ENCODE results near the gene MED27.

Gene MED27

GRCh38 chr9:131997779-131998178 lies 81.9 kb downstream of the MED27 start:
- DNase-seq (ENCODE audit: low read depth) = no peak

- DNase-seq (ENCODE audit: low read depth) = no peak
These were observed 82.6 kb downstream of the MED27 start for GRCh38 chr9:131997076-131997475.

- peak; percentile 70 for DNase-seq (ENCODE audit: low read depth)
These were observed 84.3 kb downstream of the MED27 start for GRCh38 chr9:131995382-131995781.

- peak; percentile 11 for DNase-seq (ENCODE audit: low read depth)
These were observed 85.1 kb downstream of the MED27 start for GRCh38 chr9:131994364-131995125.

- no peak for DNase-seq (ENCODE audit: low read depth)
These were observed 86.6 kb downstream of the MED27 start for GRCh38 chr9:131992906-131993657.

GRCh38 chr9:131987232-131987631 lies 92.4 kb downstream of the MED27 start:
- no peak for DNase-seq (ENCODE audit: low read depth)

GRCh38 chr9:131986576-131986975 lies 93.1 kb downstream of the MED27 start:
- peak; percentile 84 for DNase-seq (ENCODE audit: low read depth)

- DNase-seq (ENCODE audit: low read depth) = peak; percentile 28
These were observed 93.6 kb downstream of the MED27 start for GRCh38 chr9:131986089-131986488.

GRCh38 chr9:131984564-131984963 lies 95.1 kb downstream of the MED27 start:
- peak; percentile 58 for DNase-seq (ENCODE audit: low read depth)

GRCh38 chr9:131982671-131983239 lies 96.9 kb downstream of the MED27 start:
- DNase-seq (ENCODE audit: low read depth) = peak; percentile 60

- no peak for DNase-seq (ENCODE audit: low read depth)
These were observed 97.6 kb downstream of the MED27 start for GRCh38 chr9:131982102-131982501.

GRCh38 chr9:131981116-131981776 lies 98.4 kb downstream of the MED27 start:
- no peak for DNase-seq (ENCODE audit: low read depth)

- no peak for DNase-seq (ENCODE audit: low read depth)
These were observed 99.2 kb downstream of the MED27 start for GRCh38 chr9:131980267-131981016.

- DNase-seq (ENCODE audit: low read depth) = no peak
These were observed 102.4 kb downstream of the MED27 start for GRCh38 chr9:131977109-131977838.

GRCh38 chr9:131976157-131977108 lies 103.2 kb downstream of the MED27 start:
- DNase-seq (ENCODE audit: low read depth) = no peak

GRCh38 chr9:131972889-131973288 lies 106.8 kb downstream of the MED27 start:
- DNase-seq (ENCODE audit: low read depth) = no peak

- no peak for DNase-seq (ENCODE audit: low read depth)
These were observed 108.1 kb downstream of the MED27 start for GRCh38 chr9:131971482-131972074.

GRCh38 chr9:131969469-131969989 lies 110.1 kb downstream of the MED27 start:
- DNase-seq (ENCODE audit: low read depth) = no peak

GRCh38 chr9:131968632-131969031 lies 111.0 kb downstream of the MED27 start:
- DNase-seq (ENCODE audit: low read depth) = no peak

All from ELR (cell line).